Choroid plexus epithelial cell (primary cell): ENCODE measurements around the gene KIF16B.

ENCODE experiments used
- DNase-seq: peaks from one replicate; pipeline ENCODE4 v3.0.0-alpha.2; 2010; ENCODE audit warnings: low read depth
- H3K4me3 ChIP-seq: 2 replicates; pipeline ENCODE4 v1.5.1; 2011; ENCODE audit warnings: low read depth, mild to moderate bottlenecking, control low read depth, low read length, moderate library complexity
- CTCF ChIP-seq: conservative IDR thresholded peaks from 2 replicates; pipeline ENCODE4 v1.5.1; 2011; ENCODE audit warnings: low read depth, mild to moderate bottlenecking, control low read depth, inconsistent platforms, low read length, moderate library complexity

KIF16B gene

GRCh38 chr20:16515046-16515445 lies 58.2 kb downstream of the KIF16B start:
- TF ChIP-seq CTCF = no peak
- no peak for DNase-seq
- H3K4me3 ChIP-seq = no peak overlapping the region

GRCh38 chr20:16514140-16514539 lies 59.1 kb downstream of the KIF16B start:
- no peak for TF ChIP-seq CTCF
- no peak overlapping the region for H3K4me3 ChIP-seq
- no peak for DNase-seq

GRCh38 chr20:16505894-16506293 lies 67.4 kb downstream of the KIF16B start:
- no peak for TF ChIP-seq CTCF
- DNase-seq = no peak
- H3K4me3 ChIP-seq = no peak overlapping the region

GRCh38 chr20:16501301-16501700 lies 71.9 kb downstream of the KIF16B start:
- no peak overlapping the region for H3K4me3 ChIP-seq
- DNase-seq = no peak
- TF ChIP-seq CTCF = no peak

GRCh38 chr20:16500197-16500596 lies 73.1 kb downstream of the KIF16B start:
- no peak overlapping the region for H3K4me3 ChIP-seq
- no peak for TF ChIP-seq CTCF
- DNase-seq = no peak

GRCh38 chr20:16498526-16499253 lies 74.6 kb downstream of the KIF16B start:
- DNase-seq = no peak
- no peak overlapping the region for H3K4me3 ChIP-seq

More at GRCh38 chr20:16498526-16499253, 74.6 kb downstream of the KIF16B start:
- TF ChIP-seq CTCF = no peak
